NB4 (cell line): Measurements from ENCODE around the gene ATP2A3.

ENCODE experiments used
- DNase-seq: peaks from one replicate; pipeline ENCODE4 v3.0.0; 2010; ENCODE audit warnings: low read depth
- H3K4me3 ChIP-seq: one replicate; pipeline ENCODE4 v1.5.1; 2011; ENCODE audit warnings: mild to moderate bottlenecking, low read depth, low read length, moderate library complexity
- CTCF ChIP-seq: IDR thresholded peaks from one replicate; pipeline ENCODE4 v1.5.1; 2012; ENCODE audit warnings: low read depth, low read length
- MAX ChIP-seq: IDR thresholded peaks from 2 replicates; pipeline ENCODE4 v1.6.1; 2011; ENCODE audit warnings: low read depth, low read length
- MYC ChIP-seq: IDR thresholded peaks from 2 replicates; pipeline ENCODE4 v1.6.1; 2011; ENCODE audit warnings: low read depth, low read length
- POLR2A ChIP-seq: IDR thresholded peaks from 2 replicates; pipeline ENCODE4 v1.6.1; 2011; ENCODE audit warnings: mild to moderate bottlenecking; ENCODE audit not compliant: insufficient read length; ENCODE audit errors: extremely low read depth

The ATP2A3 gene

GRCh38 chr17:3946711-3947235 lies 17.5 kb downstream of the ATP2A3 start:
- no peak for DNase-seq
- TF ChIP-seq CTCF: no peak

GRCh38 chr17:3944485-3945388 lies 19.5 kb downstream of the ATP2A3 start:
- TF ChIP-seq MYC: no peak
- no peak for TF ChIP-seq POLR2A
- no peak for TF ChIP-seq CTCF
- no peak for TF ChIP-seq MAX
- no peak for DNase-seq
- no peak overlapping the region for H3K4me3 ChIP-seq

More at GRCh38 chr17:3946711-3947235, 17.5 kb downstream of the ATP2A3 start:
- no peak overlapping the region for H3K4me3 ChIP-seq

- no peak for DNase-seq
- no peak overlapping the region for H3K4me3 ChIP-seq
- TF ChIP-seq CTCF: no peak
- no peak for TF ChIP-seq POLR2A
- no peak for TF ChIP-seq MYC
- TF ChIP-seq MAX: no peak
These were observed 20.9 kb downstream of the ATP2A3 start for GRCh38 chr17:3943240-3943891.

- no peak overlapping the region for H3K4me3 ChIP-seq
- DNase-seq: no peak
- TF ChIP-seq MYC (no peak), MAX (no peak), CTCF (no peak), POLR2A (no peak)
These were observed 23.1 kb downstream of the ATP2A3 start for GRCh38 chr17:3940965-3941698.

- TF ChIP-seq POLR2A (no peak), MYC (no peak), CTCF (no peak), MAX (no peak)
- DNase-seq: no peak
- H3K4me3 ChIP-seq: no peak overlapping the region
These were observed 26.9 kb downstream of the ATP2A3 start for GRCh38 chr17:3937359-3937758.
